ENCODE data around the gene CENPH. TPM values are rescaled to one million over a fixed set of nuclear protein-coding genes. Genes with fewer than 3 reads are reported as not detected.
"Not testable (repeated sequence)": the region's sequence is repeated elsewhere in the genome, so short reads cannot be mapped to it uniquely, and the experiment has no call there.

CENPH gene
- total and polyA plus RNA-seq, 3 experiments from 2014 or later: 8.5 to 51.2 (median 49.6) TPM

DNA sequence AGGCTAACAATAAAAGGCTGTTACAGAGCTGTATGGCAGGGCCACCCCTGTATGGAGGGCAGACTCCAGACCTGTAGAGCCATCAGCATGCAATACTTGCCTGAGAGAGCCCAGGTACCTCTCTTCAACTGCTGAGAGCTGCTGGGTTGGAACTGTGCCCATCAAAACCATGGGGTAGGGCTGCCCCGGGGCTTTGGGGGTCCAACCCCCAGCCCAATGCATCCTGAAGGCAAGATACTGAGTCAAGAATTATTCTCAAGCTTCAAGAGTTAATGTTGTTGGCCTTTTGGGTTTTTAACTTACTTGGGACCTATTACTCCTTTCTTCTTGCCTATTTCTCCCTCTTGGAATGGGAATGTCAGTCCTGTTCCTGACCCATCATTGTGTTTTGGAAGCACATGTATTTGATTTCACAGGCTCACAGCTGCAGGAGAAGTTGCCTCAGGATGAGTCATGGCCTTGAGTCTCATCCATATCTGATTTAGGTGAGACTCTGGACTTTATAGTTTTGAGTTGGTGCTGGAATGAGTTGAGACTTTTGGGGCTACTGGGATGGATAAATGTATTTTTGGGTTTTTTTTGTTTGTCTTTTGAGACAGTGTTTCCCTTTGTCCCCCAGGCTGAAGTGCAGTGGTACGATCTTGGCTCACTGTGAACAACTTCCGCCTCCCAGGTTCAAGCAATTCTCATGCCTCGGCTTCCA lies 24.3 kb downstream of the CENPH start:
- CTCF ChIA-PET: no interaction called here
- peak overlapping the region in 1 of 7 donors; percentile 30 for H3K4me3 Mint-ChIP-seq
- H3K4me1 Mint-ChIP-seq: peaks cover 9 to 27% (median 20%) of the 10 kb centered on the region in 3 donors
- H3K36me3 Mint-ChIP-seq: peaks cover 0 to 11% (median 0%) of the 10 kb centered on the region in 3 donors
- no peak overlapping the region for H3K27ac Mint-ChIP-seq
- Histone ChIP-seq H3K27me3 (ENCODE audit: insufficient read depth, low read length, poor library complexity, severe bottlenecking) (no peaks in the 10 kb centered on the region), H3K4me3 (ENCODE audit: low read length) (no peak overlapping the region), H3K4me1 (ENCODE audit: insufficient read depth, low read length) (peaks cover 3% of the 10 kb centered on the region), H3K9me3 (ENCODE audit: low read length) (no peaks in the 10 kb centered on the region), H3K36me3 (ENCODE audit: insufficient read depth, low read length) (no peaks in the 10 kb centered on the region), H3K27ac (ENCODE audit: low read depth, low read length) (no peak overlapping the region)
- no peak for DNase-seq
- H3K27me3 Mint-ChIP-seq: no peaks in the 10 kb centered on the region
- POLR2A ChIA-PET: no interaction called here
- H3K9me3 Mint-ChIP-seq: no peaks in the 10 kb centered on the region

- Histone ChIP-seq H3K9me3 (ENCODE audit: low read length) (no peaks in the 10 kb centered on the region), H3K4me3 (ENCODE audit: low read length) (peak overlapping the region; percentile 98), H3K4me1 (ENCODE audit: insufficient read depth, low read length) (peaks cover 12% of the 10 kb centered on the region), H3K27ac (ENCODE audit: low read depth, low read length) (peak overlapping the region; percentile 97), H3K27me3 (ENCODE audit: insufficient read depth, low read length, poor library complexity, severe bottlenecking) (no peaks in the 10 kb centered on the region), H3K36me3 (ENCODE audit: insufficient read depth, low read length) (no peaks in the 10 kb centered on the region)
- peaks cover 0 to 14% (median 0%) of the 10 kb centered on the region in 3 donors for H3K36me3 Mint-ChIP-seq
- H3K27me3 Mint-ChIP-seq: no peaks in the 10 kb centered on the region
- H3K4me3 Mint-ChIP-seq: peak overlapping the region; percentile 94 to 99 (median 99)
- CTCF ChIA-PET: interaction anchor here (1.0 kb wide), 1 partner anchor 116 kb away, joined by 3 read pairs; no protein-coding TSS in a partner anchor
- POLR2A ChIA-PET: interaction anchor here (0.7 to 2.3 kb wide), 2 partner anchors 18 to 26 kb away, joined by 3 to 16 read pairs; partner anchors contain the start of gene CDK7
- H3K27ac Mint-ChIP-seq: peak overlapping the region; percentile 93 to 100 (median 98)
- H3K9me3 Mint-ChIP-seq: no peaks in the 10 kb centered on the region
- H3K4me1 Mint-ChIP-seq: peaks cover 20 to 42% (median 28%) of the 10 kb centered on the region in 3 donors
- DNase-seq: no peak
Observed at GRCh38 chr5:69217151-69217511, 27.7 kb downstream of the CENPH start.

GRCh38 chr5:69217548-69218526 lies 28.5 kb downstream of the CENPH start:
- Histone ChIP-seq H3K36me3 (ENCODE audit: insufficient read depth, low read length) (no peaks in the 10 kb centered on the region), H3K4me1 (ENCODE audit: insufficient read depth, low read length) (peaks cover 12% of the 10 kb centered on the region), H3K27ac (ENCODE audit: low read depth, low read length) (peak overlapping the region; percentile 97), H3K9me3 (ENCODE audit: low read length) (no peaks in the 10 kb centered on the region), H3K4me3 (ENCODE audit: low read length) (peak overlapping the region; percentile 98), H3K27me3 (ENCODE audit: insufficient read depth, low read length, poor library complexity, severe bottlenecking) (no peaks in the 10 kb centered on the region)
- peak; percentile 89 to 98 (median 96) for DNase-seq
- Mint-ChIP-seq H3K27ac (peak overlapping the region; percentile 93 to 100 (median 98)), H3K4me1 (peaks cover 22 to 45% (median 31%) of the 10 kb centered on the region in 3 donors), H3K27me3 (no peaks in the 10 kb centered on the region), H3K9me3 (no peaks in the 10 kb centered on the region), H3K4me3 (peak overlapping the region; percentile 94 to 99 (median 99)), H3K36me3 (peaks cover 0 to 14% (median 0%) of the 10 kb centered on the region in 3 donors)
- CTCF ChIA-PET: interaction anchor here (0.6 to 1.0 kb wide), 2 partner anchors 16 to 115 kb away, joined by 3 read pairs; no protein-coding TSS in a partner anchor
- POLR2A ChIA-PET: interaction anchor here (1.0 to 2.3 kb wide), 2 partner anchors 17 to 115 kb away, joined by 3 to 16 read pairs; partner anchors contain the start of genes CCDC125 and CDK7

- no peak for DNase-seq
- Histone ChIP-seq H3K27ac (ENCODE audit: low read depth, low read length) (no peak overlapping the region), H3K36me3 (ENCODE audit: insufficient read depth, low read length) (no peaks in the 10 kb centered on the region), H3K9me3 (ENCODE audit: low read length) (no peaks in the 10 kb centered on the region), H3K4me1 (ENCODE audit: insufficient read depth, low read length) (peaks cover 12% of the 10 kb centered on the region), H3K27me3 (ENCODE audit: insufficient read depth, low read length, poor library complexity, severe bottlenecking) (no peaks in the 10 kb centered on the region), H3K4me3 (ENCODE audit: low read length) (no peak overlapping the region)
- Mint-ChIP-seq H3K4me3 (no peak overlapping the region), H3K4me1 (peaks cover 22 to 45% (median 31%) of the 10 kb centered on the region in 3 donors), H3K9me3 (no peaks in the 10 kb centered on the region), H3K36me3 (peaks cover 0 to 18% (median 0%) of the 10 kb centered on the region in 3 donors), H3K27ac (no peak overlapping the region), H3K27me3 (no peaks in the 10 kb centered on the region)
- CTCF ChIA-PET: interaction anchor here (1.2 kb wide), 1 partner anchor 15 kb away, joined by 8 read pairs; the partner anchor contains the start of gene CDK7
- POLR2A ChIA-PET: interaction anchor here (1.6 kb wide), 1 partner anchor 14 kb away, joined by 4 read pairs; the partner anchor contains the start of gene CDK7
Observed at GRCh38 chr5:69219939-69220338, 30.6 kb downstream of the CENPH start.

DNA sequence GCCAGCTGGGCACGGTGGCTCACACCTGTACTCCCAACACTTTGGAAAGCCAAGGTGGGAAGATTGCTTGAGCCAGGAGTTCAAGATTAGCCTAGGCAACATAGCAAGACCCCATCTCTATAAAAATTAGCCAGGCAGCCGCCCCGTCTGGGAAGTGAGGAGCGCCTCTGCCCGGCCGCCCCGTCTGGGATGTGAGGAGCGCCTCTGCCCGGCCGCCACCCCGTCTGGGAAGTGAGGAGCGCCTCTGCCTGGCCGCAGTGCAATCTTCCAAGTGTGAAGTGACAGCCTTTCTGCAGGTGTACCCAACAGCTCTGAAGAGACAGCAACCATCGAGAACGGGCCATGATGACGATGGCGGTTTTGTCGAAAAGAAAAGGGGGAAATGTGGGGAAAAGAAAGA lies 31.0 kb downstream of the CENPH start:
- H3K27ac ChIP-seq (ENCODE audit: low read depth, low read length); H3K27me3 Mint-ChIP-seq; H3K4me3 ChIP-seq (ENCODE audit: low read length); H3K36me3 ChIP-seq (ENCODE audit: insufficient read depth, low read length); DNase-seq; H3K27me3 ChIP-seq (ENCODE audit: insufficient read depth, low read length, poor library complexity, severe bottlenecking); H3K27ac Mint-ChIP-seq; H3K9me3 ChIP-seq (ENCODE audit: low read length); H3K9me3 Mint-ChIP-seq: not testable (repeated sequence)
- ChIA-PET POLR2A (interaction anchor here (1.6 kb wide), 1 partner anchor 14 kb away, joined by 4 read pairs; the partner anchor contains the start of gene CDK7), CTCF (interaction anchor here (1.2 kb wide), 1 partner anchor 15 kb away, joined by 8 read pairs; the partner anchor contains the start of gene CDK7)
- H3K4me1 Mint-ChIP-seq: peaks cover 22 to 45% (median 31%) of the 10 kb centered on the region in 3 donors
- H3K36me3 Mint-ChIP-seq: peaks cover 0 to 18% (median 0%) of the 10 kb centered on the region in 3 donors
- H3K4me1 ChIP-seq (ENCODE audit: insufficient read depth, low read length): peaks cover 12% of the 10 kb centered on the region
- peak overlapping the region in 1 of 7 donors; percentile 36 for H3K4me3 Mint-ChIP-seq

DNA sequence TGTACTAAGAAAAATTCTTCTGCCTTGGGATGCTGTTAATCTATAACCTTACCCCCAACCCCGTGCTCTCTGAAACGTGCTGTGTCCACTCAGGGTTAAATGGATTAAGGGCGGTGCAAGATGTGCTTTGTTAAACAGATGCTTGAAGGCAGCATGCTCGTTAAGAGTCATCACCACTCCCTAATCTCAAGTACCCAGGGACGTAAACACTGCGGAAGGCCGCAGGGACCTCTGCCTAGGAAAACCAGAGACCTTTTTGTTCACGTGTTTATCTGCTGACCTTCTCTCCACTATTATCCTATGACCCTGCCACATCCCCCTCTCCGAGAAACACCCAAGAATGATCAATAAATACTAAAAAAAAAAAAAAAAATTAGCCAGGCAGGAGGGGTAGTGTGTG lies 31.4 kb downstream of the CENPH start:
- peaks cover 12% of the 10 kb centered on the region for H3K4me1 ChIP-seq (ENCODE audit: insufficient read depth, low read length)
- H3K36me3 Mint-ChIP-seq: peaks cover 0 to 19% (median 0%) of the 10 kb centered on the region in 3 donors
- H3K27me3 ChIP-seq (ENCODE audit: insufficient read depth, low read length, poor library complexity, severe bottlenecking); H3K9me3 Mint-ChIP-seq; DNase-seq; H3K9me3 ChIP-seq (ENCODE audit: low read length); H3K36me3 ChIP-seq (ENCODE audit: insufficient read depth, low read length); H3K27me3 Mint-ChIP-seq; H3K4me3 ChIP-seq (ENCODE audit: low read length); POLR2A ChIA-PET; H3K27ac ChIP-seq (ENCODE audit: low read depth, low read length): not testable (repeated sequence)
- peak overlapping the region in 1 of 7 donors; percentile 13 for H3K4me3 Mint-ChIP-seq
- H3K27ac Mint-ChIP-seq: peak overlapping the region in 1 of 8 donors; percentile 8
- peaks cover 22 to 46% (median 30%) of the 10 kb centered on the region in 3 donors for H3K4me1 Mint-ChIP-seq
- CTCF ChIA-PET: interaction anchor here (0.9 kb wide), 1 partner anchor 127 kb away, joined by 4 read pairs; the partner anchor contains the start of gene SLC30A5

- Mint-ChIP-seq H3K36me3 (peaks cover 0 to 26% (median 0%) of the 10 kb centered on the region in 3 donors), H3K4me1 (peaks cover 6 to 21% (median 8%) of the 10 kb centered on the region in 3 donors), H3K4me3 (no peak overlapping the region), H3K27ac (no peak overlapping the region), H3K9me3 (no peaks in the 10 kb centered on the region), H3K27me3 (no peaks in the 10 kb centered on the region)
- Histone ChIP-seq H3K9me3 (ENCODE audit: low read length) (no peaks in the 10 kb centered on the region), H3K4me3 (ENCODE audit: low read length) (no peak overlapping the region), H3K4me1 (ENCODE audit: insufficient read depth, low read length) (peaks cover under 1% of the 10 kb centered on the region), H3K36me3 (ENCODE audit: insufficient read depth, low read length) (no peaks in the 10 kb centered on the region), H3K27me3 (ENCODE audit: insufficient read depth, low read length, poor library complexity, severe bottlenecking) (no peaks in the 10 kb centered on the region), H3K27ac (ENCODE audit: low read depth, low read length) (no peak overlapping the region)
- no peak for DNase-seq
- POLR2A ChIA-PET: no interaction called here
- CTCF ChIA-PET: no interaction called here
Observed at GRCh38 chr5:69224520-69224919, 35.1 kb downstream of the CENPH start.
